Placental epithelial cell (primary cell): ENCODE measurements around the gene APLN. TPM values are rescaled to one million over a fixed set of nuclear protein-coding genes. Genes with fewer than 3 reads are reported as not detected.

Experiments
- total RNA-seq: library from RNA; depleted of rRNA; stranded (reverse); fragments of >200 nt; gene quantifications from 2 replicates; pipeline ENCODE4 v1.2.3, GENCODE V29; 2012

APLN gene
- total RNA-seq = 0.11 TPM in 1 of 2 replicates, not detected in the other

GRCh38 chrX:129654652-129655546 lies at the start of gene APLN:
APLN (minus strand) TSS chrX:129654956; CDS start chrX:129654630, 326 bp downstream.

Other genes with a start within 250 kb of the APLN start
- 48.7 and 92.3 TPM in 2 replicates for gene SMARCA1, start 131.5 kb downstream of the APLN start, total RNA-seq
- 14.5 and 16.3 TPM in 2 replicates for gene OCRL, start 114.7 kb downstream of the APLN start, total RNA-seq
- 0.43 and 5.1 TPM in 2 replicates for gene XPNPEP2, start 84.0 kb upstream of the APLN start, total RNA-seq
- gene SASH3, start 125.0 kb upstream of the APLN start, total RNA-seq = not detected in 2 replicates
- gene ZDHHC9, start 188.9 kb upstream of the APLN start, total RNA-seq = 20.4 and 34.1 TPM in 2 replicates